ENCODE results near the gene MEOX2. TPM values are rescaled to one million over a fixed set of nuclear protein-coding genes. Genes with fewer than 3 reads are reported as not detected.

Gene MEOX2
- total RNA-seq, 1 donor from 2014 or later, result not detected

DNA sequence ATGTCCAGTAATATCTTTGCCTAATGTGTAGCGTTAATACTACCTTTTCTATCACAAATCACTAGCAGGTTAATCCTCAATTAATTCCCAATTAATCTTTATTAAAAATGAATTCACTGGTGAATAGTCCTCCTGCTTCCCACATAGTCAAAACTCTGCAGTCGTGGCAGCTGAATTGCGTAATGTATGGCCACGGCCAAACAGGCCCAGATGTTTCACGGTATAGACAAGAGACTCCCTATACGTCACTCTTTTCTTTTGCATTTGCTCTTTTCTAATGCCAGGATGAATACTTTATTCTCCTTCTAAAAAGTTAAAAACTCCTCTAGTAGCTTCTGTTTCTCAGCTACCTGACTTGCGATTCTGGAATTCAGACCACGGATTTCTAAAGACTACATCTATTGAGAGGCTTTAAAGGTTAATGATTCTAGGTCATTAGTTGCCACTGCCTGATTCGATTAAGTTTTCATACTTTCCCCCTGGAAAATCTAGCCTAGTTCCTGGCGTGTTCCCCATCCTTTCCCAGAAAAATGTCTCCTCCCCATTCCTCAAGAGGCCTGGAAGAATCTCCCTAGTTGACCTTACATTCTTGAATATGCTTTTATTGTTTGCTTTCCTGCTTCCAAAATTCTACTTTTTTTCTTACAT is 16.9 kb downstream of the MEOX2 start:
- DNase-seq (ENCODE audit: low spot score in 2 of 2, unreplicated experiment in 2 of 2), result no peak
- Mint-ChIP-seq H3K27me3 (ENCODE audit: low read depth) (no peaks in the 10 kb centered on the region), H3K4me1 (no peaks in the 10 kb centered on the region), H3K9me3 (no peaks in the 10 kb centered on the region), H3K4me3 (no peak overlapping the region), H3K27ac (no peak overlapping the region), H3K36me3 (no peaks in the 10 kb centered on the region)
- no peak for TF ChIP-seq CTCF (IDR thresholded peaks at IDR 0.05; ENCODE audit: unreplicated experiment)

GRCh38 chr7:15667991-15668390 is 18.5 kb downstream of the MEOX2 start:
- no peaks in the 10 kb centered on the region for H3K27me3 Mint-ChIP-seq (ENCODE audit: low read depth)
- no peaks in the 10 kb centered on the region for H3K36me3 Mint-ChIP-seq
- no peaks in the 10 kb centered on the region for H3K9me3 Mint-ChIP-seq
- no peak for DNase-seq (ENCODE audit: low spot score in 2 of 2, unreplicated experiment in 2 of 2)
- H3K4me1 Mint-ChIP-seq, result no peaks in the 10 kb centered on the region
- H3K27ac Mint-ChIP-seq, result no peak overlapping the region
- H3K4me3 Mint-ChIP-seq, result no peak overlapping the region
- TF ChIP-seq CTCF (IDR thresholded peaks at IDR 0.05; ENCODE audit: unreplicated experiment), result no peak

DNA sequence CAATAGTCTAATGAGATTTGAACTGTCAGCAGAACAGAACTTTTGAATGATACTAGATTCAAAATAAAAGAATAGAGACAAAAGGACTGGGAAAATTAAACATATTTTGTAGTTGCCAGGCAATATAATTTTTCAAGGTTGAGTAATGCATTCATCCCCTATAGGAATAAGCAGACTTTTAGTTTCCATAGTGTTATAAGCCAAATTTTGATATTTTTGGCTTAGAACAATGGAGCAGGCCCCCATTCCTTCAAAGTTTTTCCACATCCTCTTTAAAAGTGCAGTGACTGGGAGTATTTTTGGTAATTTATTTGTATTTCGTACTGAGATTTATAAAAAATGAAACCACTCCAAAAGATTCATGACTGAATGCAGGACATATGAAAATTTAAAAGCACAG is 24.0 kb downstream of the MEOX2 start:
- no peak overlapping the region for H3K27ac Mint-ChIP-seq
- no peaks in the 10 kb centered on the region for H3K27me3 Mint-ChIP-seq (ENCODE audit: low read depth)
- peaks cover 1% of the 10 kb centered on the region for H3K9me3 Mint-ChIP-seq
- no peaks in the 10 kb centered on the region for H3K4me1 Mint-ChIP-seq
- TF ChIP-seq CTCF (IDR thresholded peaks at IDR 0.05; ENCODE audit: unreplicated experiment), result no peak
- H3K4me3 Mint-ChIP-seq, result no peak overlapping the region
- no peak for DNase-seq (ENCODE audit: low spot score in 2 of 2, unreplicated experiment in 2 of 2)
- no peaks in the 10 kb centered on the region for H3K36me3 Mint-ChIP-seq

DNA sequence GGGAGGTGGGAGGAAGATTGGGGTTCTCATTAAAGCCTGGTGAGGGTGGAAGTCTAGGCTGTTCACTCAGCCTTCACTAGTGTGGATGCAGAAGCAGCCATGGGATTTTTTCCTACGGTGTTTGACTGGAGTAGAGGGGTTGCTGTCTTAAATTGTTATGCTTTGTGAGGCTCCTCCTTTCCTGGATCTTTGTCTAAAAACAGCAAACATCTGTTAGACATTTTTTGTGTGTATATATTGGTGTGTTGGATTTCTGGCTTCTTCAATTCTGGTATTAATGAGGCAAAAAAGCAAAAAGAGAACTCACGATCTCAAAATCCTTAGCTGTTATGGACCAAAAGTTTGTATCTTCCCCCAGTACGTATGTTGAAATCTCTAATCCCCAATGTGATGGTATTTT is 28.2 kb downstream of the MEOX2 start:
- no peak for TF ChIP-seq CTCF (IDR thresholded peaks at IDR 0.05; ENCODE audit: unreplicated experiment)

DNA sequence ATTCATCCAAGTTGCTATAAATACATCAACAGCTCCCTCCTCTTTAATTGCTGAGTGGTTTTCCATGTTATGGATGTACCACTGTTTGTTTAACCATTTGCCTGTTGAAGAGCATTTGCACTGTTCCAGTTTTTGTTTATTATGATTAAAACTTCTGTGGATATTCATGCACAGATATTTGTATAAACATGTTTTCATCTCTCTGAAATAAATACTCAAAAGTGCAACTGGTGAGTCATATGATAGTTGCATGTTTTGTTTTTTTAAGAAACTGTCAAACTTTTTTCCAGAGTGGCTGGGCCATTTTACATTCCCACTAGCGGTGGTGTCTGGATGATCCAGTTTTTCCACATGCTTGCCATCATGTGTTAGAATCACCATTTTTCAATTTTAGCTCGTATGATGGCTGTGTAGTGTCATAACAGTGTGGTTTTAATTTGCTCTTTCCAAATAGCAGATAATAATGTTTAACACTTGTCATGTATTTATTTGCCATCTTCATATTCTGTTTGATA is 33.6 kb downstream of the MEOX2 start:
- peaks cover 28% of the 10 kb centered on the region for H3K9me3 Mint-ChIP-seq
- no peak for TF ChIP-seq CTCF (IDR thresholded peaks at IDR 0.05; ENCODE audit: unreplicated experiment)
- no peaks in the 10 kb centered on the region for H3K27me3 Mint-ChIP-seq (ENCODE audit: low read depth)
- H3K4me1 Mint-ChIP-seq, result peaks cover 7% of the 10 kb centered on the region
- H3K36me3 Mint-ChIP-seq, result peaks cover 3% of the 10 kb centered on the region
- no peak overlapping the region for H3K4me3 Mint-ChIP-seq
- DNase-seq (ENCODE audit: low spot score in 2 of 2, unreplicated experiment in 2 of 2), result no peak
- no peak overlapping the region for H3K27ac Mint-ChIP-seq

More for the DNA sequence above, 28.2 kb downstream of the MEOX2 start:
- Mint-ChIP-seq H3K4me3 (no peak overlapping the region), H3K4me1 (peaks cover under 1% of the 10 kb centered on the region), H3K27me3 (ENCODE audit: low read depth) (no peaks in the 10 kb centered on the region), H3K36me3 (peaks cover 3% of the 10 kb centered on the region), H3K9me3 (peaks cover 25% of the 10 kb centered on the region), H3K27ac (no peak overlapping the region)
- no peak for DNase-seq (ENCODE audit: low spot score in 2 of 2, unreplicated experiment in 2 of 2)

Measured in mesothelial cell of epicardium (in vitro differentiated cells).